DMS79 treated with DMSO at 0.1 percent for 48 hours (cell line): ENCODE data around the gene LMO7.

Experiments
- DNase-seq: peaks from one replicate; lab custom pipeline; 2025; lab: John Stamatoyannopoulos, UW

The LMO7 gene

GRCh38 chr13:75635828-75636435 is at the start of gene LMO7:
Gene LMO7 (plus strand): TSS chr13:75636330. CDS start chr13:75636658, 328 bp downstream.
- no peak for DNase-seq

- DNase-seq = no peak
These were observed 48.5 kb upstream of the LMO7 start for GRCh38 chr13:75587679-75588078.

- DNase-seq = no peak
These were observed 39.4 kb upstream of the LMO7 start for GRCh38 chr13:75596657-75597182.

- no peak for DNase-seq
These were observed 35.8 kb upstream of the LMO7 start for GRCh38 chr13:75600371-75600770.

- DNase-seq = no peak
These were observed 33.1 kb upstream of the LMO7 start for GRCh38 chr13:75603038-75603437.

GRCh38 chr13:75607447-75607846 is 28.7 kb upstream of the LMO7 start:
- DNase-seq = no peak

GRCh38 chr13:75610466-75610865 is 25.7 kb upstream of the LMO7 start:
- DNase-seq = no peak

GRCh38 chr13:75612354-75612753 is 23.8 kb upstream of the LMO7 start:
- DNase-seq = no peak

GRCh38 chr13:75617230-75617629 is 18.9 kb upstream of the LMO7 start:
- no peak for DNase-seq

GRCh38 chr13:75618308-75618707 is 17.8 kb upstream of the LMO7 start:
- DNase-seq = no peak

GRCh38 chr13:75620020-75620419 is 16.1 kb upstream of the LMO7 start:
- DNase-seq = no peak

- DNase-seq = no peak
These were observed 15.0 kb upstream of the LMO7 start for GRCh38 chr13:75621147-75621546.

- DNase-seq = no peak
These were observed 7.3 kb upstream of the LMO7 start for GRCh38 chr13:75628801-75629200.

GRCh38 chr13:75633285-75633684 is 2.8 kb upstream of the LMO7 start:
- no peak for DNase-seq

- DNase-seq = no peak
These were observed 866 bp upstream of the LMO7 start for GRCh38 chr13:75635101-75635827.

GRCh38 chr13:75636436-75637180 is 478 bp downstream of the LMO7 start:
- DNase-seq = no peak

GRCh38 chr13:75637181-75637750 is 1.1 kb downstream of the LMO7 start:
- no peak for DNase-seq

- DNase-seq = no peak
These were observed 3.3 kb downstream of the LMO7 start for GRCh38 chr13:75639454-75639853.

GRCh38 chr13:75641026-75641425 is 4.9 kb downstream of the LMO7 start:
- DNase-seq = no peak

- DNase-seq = no peak
These were observed 7.1 kb downstream of the LMO7 start for GRCh38 chr13:75643182-75643581.

GRCh38 chr13:75643693-75644092 is 7.6 kb downstream of the LMO7 start:
- no peak for DNase-seq

- no peak for DNase-seq
These were observed 9.0 kb downstream of the LMO7 start for GRCh38 chr13:75645141-75645540.
